Glomerular visceral epithelial cell (primary cell): ENCODE measurements around the gene TNFSF13.
A peak's percentile ranks its signal among the peaks of the same experiment; 100 is the strongest.
"Not testable (repeated sequence)": the region's sequence is repeated elsewhere in the genome, so short reads cannot be mapped to it uniquely, and the experiment has no call there.

ENCODE experiments used
- DNase-seq: peaks from one replicate; pipeline ENCODE4 v3.0.0-alpha.2; 2016; ENCODE audit errors: extremely low spot score

The TNFSF13 gene

DNA sequence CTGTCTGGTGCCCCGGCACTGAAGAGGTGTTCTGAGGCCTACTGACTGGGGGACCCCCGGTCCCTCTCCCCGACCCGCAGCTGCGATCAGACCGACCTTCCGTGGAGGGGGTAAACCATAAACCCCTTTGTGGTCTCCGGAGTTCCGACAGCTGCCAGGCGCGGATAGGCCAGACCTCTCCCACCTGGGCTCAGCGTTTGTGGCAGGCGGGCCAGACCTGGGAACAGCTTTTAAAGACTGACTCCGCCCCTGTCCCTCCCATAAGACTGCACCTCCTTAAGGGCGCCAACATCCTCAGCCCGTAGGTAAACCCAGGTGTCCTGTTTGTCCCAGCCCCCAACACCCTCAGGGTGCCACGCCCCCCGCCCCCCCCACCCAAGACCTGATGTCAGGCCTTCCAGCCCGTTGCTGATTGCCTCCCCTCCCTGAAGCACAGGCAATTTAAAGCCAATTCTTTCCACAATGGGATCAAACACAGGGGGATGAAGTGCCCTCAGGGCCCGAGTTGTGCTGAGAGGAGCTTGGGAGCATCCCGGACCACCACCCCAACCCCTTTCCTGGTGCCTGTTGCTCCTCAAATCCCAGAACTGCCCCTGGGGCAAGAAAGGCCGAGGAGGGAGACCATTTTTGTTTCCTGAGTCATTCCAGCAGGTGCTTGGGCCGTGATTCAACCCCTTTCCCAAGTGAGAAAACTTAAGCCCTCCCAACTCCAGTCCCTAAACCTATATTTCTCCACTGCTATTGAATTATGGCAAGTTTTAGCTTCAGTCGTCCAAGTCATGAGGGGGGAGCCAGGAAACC is 31.5 kb downstream of the TNFSF13 start, which contains the start of gene SOX15:
TSS of gene SOX15 (minus strand) at position 204 of the 801 bp plus-strand sequence. CDS start 418 bp downstream, outside the sequence.
- DNase-seq: no peak

DNA sequence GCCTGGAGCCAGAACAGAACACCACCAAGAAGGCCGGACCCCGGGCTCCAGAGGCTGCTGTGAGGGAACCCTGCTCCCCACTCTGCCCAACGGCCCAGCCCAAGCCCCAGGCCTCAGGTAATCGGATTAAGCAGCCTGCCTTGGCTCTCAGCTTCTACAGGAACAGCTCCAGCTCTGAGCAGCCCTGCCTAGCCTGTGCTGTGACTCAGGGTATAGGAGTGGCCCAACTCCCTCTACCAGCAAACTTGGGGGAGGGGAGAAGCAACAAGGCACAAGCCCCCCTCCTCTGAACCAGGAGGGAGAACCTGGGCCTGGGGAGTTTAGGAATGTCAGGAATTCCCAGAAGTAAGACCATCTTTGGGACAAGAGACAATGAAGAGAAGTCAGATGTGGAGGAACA is 32.2 kb downstream of the TNFSF13 start:
- peak; percentile 51 for DNase-seq

DNA sequence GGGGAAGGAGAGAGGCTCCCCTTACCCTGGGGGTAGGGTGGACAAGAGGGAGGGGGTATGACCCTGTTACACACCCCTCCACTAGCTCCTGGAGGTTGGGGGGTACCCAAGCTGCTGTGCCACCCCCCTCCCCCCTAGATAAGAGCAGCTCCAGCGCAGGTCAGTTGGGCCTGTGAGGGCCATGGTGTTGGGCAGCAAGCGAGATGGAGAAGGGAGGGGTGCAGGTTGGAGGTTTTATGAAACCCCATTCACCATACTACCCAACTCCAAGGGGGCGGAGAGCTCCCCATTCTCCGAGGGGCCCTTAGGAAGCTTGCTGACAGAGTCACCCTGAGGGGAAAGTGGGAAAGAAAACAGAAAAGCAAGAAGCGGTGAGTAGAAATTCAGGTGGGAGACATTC is 33.0 kb downstream of the TNFSF13 start:
- no peak for DNase-seq

DNA sequence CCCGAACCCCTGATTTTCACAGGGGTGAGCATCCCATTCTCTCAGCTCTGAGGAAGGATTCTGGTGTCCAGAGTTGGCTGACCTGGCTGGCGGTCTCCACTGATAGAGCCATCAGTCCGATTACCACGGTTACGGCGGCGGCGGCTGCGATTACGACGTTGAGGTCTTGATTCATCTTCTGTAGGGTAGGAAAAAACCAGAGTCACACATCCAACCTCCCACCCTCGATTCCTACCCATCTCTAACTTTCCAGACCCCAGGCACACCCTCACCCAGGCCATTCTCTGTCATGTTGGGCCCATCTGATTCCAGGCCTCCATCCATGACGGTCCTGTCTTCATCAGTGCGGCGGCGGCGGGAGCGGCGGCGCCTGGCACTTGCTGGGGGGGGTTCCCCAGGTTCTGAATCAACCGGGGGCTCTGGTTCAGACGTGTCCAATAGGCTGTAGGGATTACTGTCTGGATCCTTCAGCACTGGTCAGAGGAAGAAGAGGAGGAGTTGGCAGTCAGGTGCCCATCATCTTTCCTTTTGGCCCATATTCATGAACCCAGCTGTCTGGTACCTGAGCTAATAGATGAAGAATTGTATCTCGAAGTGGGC is 34.0 kb downstream of the TNFSF13 start:
- no peak for DNase-seq

DNA sequence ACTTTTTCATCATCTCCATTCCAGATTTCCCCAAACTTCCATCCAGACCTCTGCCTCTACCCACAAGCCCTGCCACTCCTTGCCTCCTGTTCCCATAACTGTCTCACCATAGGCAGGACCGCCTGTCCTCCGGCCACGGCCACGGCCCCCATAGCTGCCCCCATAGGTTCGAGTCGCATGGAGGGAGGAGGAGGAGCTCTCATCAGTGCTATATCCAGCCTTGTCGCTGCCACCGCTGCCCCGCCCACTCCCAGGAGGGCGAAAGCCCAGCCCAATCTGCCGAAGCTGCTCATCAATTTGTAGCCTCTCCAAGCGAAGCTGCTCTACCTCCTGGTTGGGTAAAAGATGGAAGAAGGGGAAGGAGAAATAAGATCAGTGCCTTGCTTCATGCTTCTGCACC is 34.7 kb downstream of the TNFSF13 start:
- DNase-seq: no peak

DNA sequence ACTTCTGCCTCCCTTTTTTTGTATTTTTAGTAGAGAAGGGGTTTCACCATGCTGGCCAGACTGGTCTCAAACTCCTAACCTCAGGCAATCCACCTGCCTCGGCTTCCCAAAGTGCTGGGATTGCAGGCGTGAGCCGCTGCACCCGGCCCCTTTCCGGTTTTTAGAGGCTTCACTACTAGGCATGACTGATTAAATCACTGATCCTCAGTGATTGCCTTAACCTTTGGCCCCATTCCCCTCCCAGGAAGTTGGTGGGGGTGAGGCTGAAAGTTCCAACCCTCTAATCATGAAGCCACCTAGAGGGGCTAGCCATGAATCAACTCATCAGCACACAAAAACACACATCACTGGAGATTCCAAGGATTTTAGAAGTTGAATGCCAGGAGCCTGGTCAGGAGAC is 39.0 kb downstream of the TNFSF13 start:
- DNase-seq: not testable (repeated sequence)

DNA sequence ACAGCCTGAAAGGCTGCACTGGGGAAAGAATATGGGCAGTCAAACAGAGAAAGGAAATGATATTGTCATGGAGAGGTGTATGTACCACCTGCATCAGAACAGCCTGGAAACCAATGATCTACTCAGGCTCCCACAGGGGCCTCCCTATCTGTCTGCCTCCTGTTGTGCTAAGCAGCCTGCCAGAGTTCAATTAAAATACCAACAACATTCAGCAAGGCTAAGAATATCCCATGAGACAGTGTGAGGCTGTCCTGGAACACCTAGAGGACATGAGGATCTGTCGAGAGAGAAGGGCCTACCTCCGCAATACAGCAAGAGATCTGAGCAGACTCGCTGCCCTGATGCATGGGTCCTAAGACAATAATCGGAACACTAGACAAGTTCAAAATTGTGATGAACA is 47.7 kb downstream of the TNFSF13 start:
- DNase-seq: no peak

DNA sequence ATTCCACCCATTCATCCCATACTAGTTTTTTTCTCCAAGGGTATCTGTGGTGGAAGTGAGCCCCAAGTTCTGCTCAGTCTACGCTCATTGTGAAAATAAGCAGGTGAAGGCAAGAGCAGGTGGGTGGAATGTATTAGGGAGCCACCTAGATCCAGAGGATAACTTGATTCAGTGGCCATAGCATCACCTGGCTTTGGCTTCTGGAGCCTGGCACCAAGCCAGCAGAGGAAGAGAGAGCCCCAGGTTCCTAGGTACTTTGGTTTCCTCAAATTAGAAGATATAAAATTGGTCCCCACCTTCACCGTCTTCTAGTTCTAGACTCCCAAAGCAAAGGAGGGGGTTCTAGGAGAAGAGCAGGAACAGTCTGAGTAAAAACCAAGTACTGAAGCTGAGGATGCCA is 52.1 kb downstream of the TNFSF13 start:
- no peak for DNase-seq
